HEK293T (cell line): ENCODE results near the gene ZNF710.
"Not testable (repeated sequence)": the region's sequence is repeated elsewhere in the genome, so short reads cannot be mapped to it uniquely, and the experiment has no call there.

Experiments used
- CTCF ChIA-PET: fragments of 350-600 bp; formaldehyde crosslinking; extraction: SDS; loops from one replicate; lab custom pipeline; 2021; ENCODE audit warnings: antibody characterized with exemption, inconsistent platforms; lab: Yijun Ruan, JAX
- POLR2A ChIA-PET: fragments of 350-600 bp; formaldehyde crosslinking; extraction: SDS; loops from one replicate; lab custom pipeline; 2020; ENCODE audit warnings: antibody characterized with exemption, inconsistent platforms; lab: Yijun Ruan, JAX
- DNase-seq: peaks from one replicate; pipeline ENCODE4 v3.0.0; 2012; ENCODE audit warnings: mixed read lengths; ENCODE audit errors: extremely low spot score
- ARNT ChIP-seq: fragments of 450-650 bp; IDR thresholded peaks from 2 replicates; pipeline ENCODE4 v1.6.1; 2017; ENCODE audit warnings: mild to moderate bottlenecking
- BHLHE40 ChIP-seq: fragments of 450-650 bp; IDR thresholded peaks from 2 replicates; pipeline ENCODE4 v1.6.1; 2016; ENCODE audit warnings: mild to moderate bottlenecking, moderate library complexity, borderline replicate concordance
- CTBP1 ChIP-seq: fragments of 450-650 bp; IDR thresholded peaks from 2 replicates; pipeline ENCODE4 v1.6.1; 2016; ENCODE audit warnings: borderline replicate concordance
- ELF4 ChIP-seq: fragments of 450-650 bp; IDR thresholded peaks from 2 replicates; pipeline ENCODE4 v1.6.1; 2017; ENCODE audit warnings: antibody characterized with exemption
- FOXA1 ChIP-seq: fragments of 450-650 bp; IDR thresholded peaks from 2 replicates; pipeline ENCODE4 v1.6.1; 2016; ENCODE audit warnings: mild to moderate bottlenecking
- FOXK2 ChIP-seq: fragments of 450-650 bp; IDR thresholded peaks from 2 replicates; pipeline ENCODE4 v1.6.1; 2016; ENCODE audit warnings: mild to moderate bottlenecking
- FOXM1 ChIP-seq: fragments of 450-650 bp; IDR thresholded peaks from 2 replicates; pipeline ENCODE4 v1.6.1; 2017; ENCODE audit warnings: mild to moderate bottlenecking, borderline replicate concordance
- HDGF ChIP-seq: fragments of 450-650 bp; IDR thresholded peaks from 2 replicates; pipeline ENCODE4 v1.6.1; 2017; ENCODE audit warnings: antibody characterized with exemption, borderline replicate concordance
- L3MBTL2 ChIP-seq: fragments of 450-650 bp; conservative IDR thresholded peaks from 2 replicates; pipeline ENCODE4 v1.6.1; 2016; ENCODE audit warnings: mild to moderate bottlenecking
- LEF1 ChIP-seq: fragments of 450-650 bp; IDR thresholded peaks from 2 replicates; pipeline ENCODE4 v1.6.1; 2017; ENCODE audit warnings: mild to moderate bottlenecking, borderline replicate concordance
- NFRKB ChIP-seq: fragments of 450-650 bp; IDR thresholded peaks from 2 replicates; pipeline ENCODE4 v1.6.1; 2016; ENCODE audit warnings: mild to moderate bottlenecking, moderate library complexity
- SP1 ChIP-seq: fragments of 450-650 bp; IDR thresholded peaks from 2 replicates; pipeline ENCODE4 v1.6.1; 2017
- SUZ12 ChIP-seq: fragments of 450-650 bp; IDR thresholded peaks from 2 replicates; pipeline ENCODE4 v1.6.1; 2016; ENCODE audit warnings: mild to moderate bottlenecking
- TARDBP ChIP-seq: fragments of 450-650 bp; IDR thresholded peaks from 2 replicates; pipeline ENCODE4 v1.6.1; 2016
- ZNF384 ChIP-seq: fragments of 450-650 bp; IDR thresholded peaks from 2 replicates; pipeline ENCODE4 v1.6.1; 2016
- TF ChIP-seq, protein P1 (sequence below): fragments of 450-650 bp; IDR thresholded peaks from 2 replicates; pipeline ENCODE4 v1.6.1; 2016

ZNF710 gene, protein sequence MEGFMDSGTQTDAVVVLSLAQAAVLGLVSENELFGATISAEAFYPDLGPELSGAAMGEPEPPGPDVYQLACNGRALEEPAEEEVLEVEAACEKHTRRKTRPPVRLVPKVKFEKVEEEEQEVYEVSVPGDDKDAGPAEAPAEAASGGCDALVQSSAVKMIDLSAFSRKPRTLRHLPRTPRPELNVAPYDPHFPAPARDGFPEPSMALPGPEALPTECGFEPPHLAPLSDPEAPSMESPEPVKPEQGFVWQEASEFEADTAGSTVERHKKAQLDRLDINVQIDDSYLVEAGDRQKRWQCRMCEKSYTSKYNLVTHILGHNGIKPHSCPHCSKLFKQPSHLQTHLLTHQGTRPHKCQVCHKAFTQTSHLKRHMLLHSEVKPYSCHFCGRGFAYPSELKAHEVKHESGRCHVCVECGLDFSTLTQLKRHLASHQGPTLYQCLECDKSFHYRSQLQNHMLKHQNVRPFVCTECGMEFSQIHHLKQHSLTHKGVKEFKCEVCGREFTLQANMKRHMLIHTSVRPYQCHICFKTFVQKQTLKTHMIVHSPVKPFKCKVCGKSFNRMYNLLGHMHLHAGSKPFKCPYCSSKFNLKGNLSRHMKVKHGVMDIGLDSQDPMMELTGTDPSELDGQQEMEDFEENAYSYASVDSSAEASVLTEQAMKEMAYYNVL

DNA sequence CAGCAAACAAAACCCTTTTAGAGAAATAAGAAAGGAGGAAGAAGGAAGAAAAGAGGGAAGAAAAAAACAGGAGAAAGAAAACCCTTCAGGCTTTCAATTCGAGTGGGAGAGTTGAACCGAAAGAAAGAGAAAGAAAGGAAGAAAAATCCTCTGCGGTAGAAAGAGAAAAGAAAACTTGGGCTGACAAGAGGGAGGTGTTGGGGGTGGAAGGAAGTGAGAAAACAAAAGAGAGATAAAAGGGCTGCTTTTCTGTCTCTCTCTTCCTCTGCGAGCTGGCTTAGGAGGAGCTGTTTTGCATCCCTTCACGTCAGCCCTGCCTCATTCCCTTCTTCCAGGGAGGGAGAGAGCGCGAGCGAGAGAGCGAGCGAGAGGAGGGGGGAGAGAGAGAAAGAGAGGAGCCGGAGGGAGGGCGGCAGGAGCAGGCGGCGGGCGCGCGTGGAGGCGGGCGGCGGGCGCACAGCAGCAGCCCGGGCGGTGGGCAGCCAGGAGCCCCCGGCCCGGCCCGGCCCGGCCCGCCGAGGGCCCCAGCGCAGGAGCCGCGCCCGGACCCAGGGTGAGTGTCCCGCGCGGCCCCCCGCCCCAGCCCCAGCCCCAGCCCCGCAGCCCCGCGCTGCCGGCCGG, at the start of gene ZNF710:
TSS of gene ZNF710 (plus strand) at position 263 of the 621 bp plus-strand sequence. CDS start 65,814 bp downstream, outside the sequence.
- CTCF ChIA-PET, result interaction anchor here (1.1 kb wide), 1 partner anchor 86 kb away, joined by 3 read pairs; no protein-coding TSS in a partner anchor
- DNase-seq, result peak; percentile 69
- POLR2A ChIA-PET, result interaction anchor here (0.7 to 1.7 kb wide), 2 partner anchors 22 to 81 kb away, joined by 3 to 4 read pairs; no protein-coding TSS in a partner anchor
- no peak for TF ChIP-seq ELF4
- TF ChIP-seq HDGF, result no peak
- no peak for TF ChIP-seq LEF1
- no peak for TF ChIP-seq TARDBP
- TF ChIP-seq, protein P1, sequence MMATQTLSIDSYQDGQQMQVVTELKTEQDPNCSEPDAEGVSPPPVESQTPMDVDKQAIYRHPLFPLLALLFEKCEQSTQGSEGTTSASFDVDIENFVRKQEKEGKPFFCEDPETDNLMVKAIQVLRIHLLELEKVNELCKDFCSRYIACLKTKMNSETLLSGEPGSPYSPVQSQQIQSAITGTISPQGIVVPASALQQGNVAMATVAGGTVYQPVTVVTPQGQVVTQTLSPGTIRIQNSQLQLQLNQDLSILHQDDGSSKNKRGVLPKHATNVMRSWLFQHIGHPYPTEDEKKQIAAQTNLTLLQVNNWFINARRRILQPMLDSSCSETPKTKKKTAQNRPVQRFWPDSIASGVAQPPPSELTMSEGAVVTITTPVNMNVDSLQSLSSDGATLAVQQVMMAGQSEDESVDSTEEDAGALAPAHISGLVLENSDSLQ, result no peak
- no peak for TF ChIP-seq BHLHE40
- TF ChIP-seq SP1, result no peak
- no peak for TF ChIP-seq L3MBTL2
- no peak for TF ChIP-seq FOXA1
- TF ChIP-seq CTBP1, result no peak
- TF ChIP-seq SUZ12, result no peak
- TF ChIP-seq FOXK2, result no peak
- TF ChIP-seq ZNF384, result no peak
- TF ChIP-seq ARNT, result no peak
- TF ChIP-seq NFRKB, result no peak
- no peak for TF ChIP-seq FOXM1

DNA sequence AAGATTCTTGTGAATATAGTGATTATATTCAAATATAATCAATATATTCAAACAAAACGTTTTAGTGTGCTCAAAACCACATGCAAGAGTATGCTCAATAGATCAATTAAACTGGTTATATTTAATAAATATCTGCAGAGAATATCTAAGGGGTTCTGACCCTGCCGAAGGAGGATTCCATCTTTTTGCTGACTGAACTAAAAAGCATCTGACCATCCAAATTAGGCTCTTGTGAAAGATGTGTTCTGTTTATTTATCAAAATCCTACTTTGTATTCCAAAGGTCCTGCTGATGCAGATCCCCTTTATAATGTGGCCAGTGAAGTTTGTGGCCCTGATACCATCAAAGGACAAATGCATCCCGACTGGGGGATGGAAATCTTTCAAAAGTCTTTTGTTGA, 46.6 kb upstream of the ZNF710 start:
- TF ChIP-seq SUZ12 (no peak), BHLHE40 (no peak), L3MBTL2 (no peak), SP1 (no peak), ARNT (no peak), NFRKB (no peak), ZNF384 (no peak), LEF1 (no peak), ELF4 (no peak), FOXK2 (no peak), TARDBP (no peak), CTBP1 (no peak), FOXA1 (no peak), FOXM1 (no peak), HDGF (no peak)
- TF ChIP-seq, protein P1, result no peak
- no peak for DNase-seq
- CTCF ChIA-PET, result interaction anchor here (0.7 kb wide), 1 partner anchor 267 kb away, joined by 3 read pairs; no protein-coding TSS in a partner anchor
- POLR2A ChIA-PET, result no interaction called here

DNA sequence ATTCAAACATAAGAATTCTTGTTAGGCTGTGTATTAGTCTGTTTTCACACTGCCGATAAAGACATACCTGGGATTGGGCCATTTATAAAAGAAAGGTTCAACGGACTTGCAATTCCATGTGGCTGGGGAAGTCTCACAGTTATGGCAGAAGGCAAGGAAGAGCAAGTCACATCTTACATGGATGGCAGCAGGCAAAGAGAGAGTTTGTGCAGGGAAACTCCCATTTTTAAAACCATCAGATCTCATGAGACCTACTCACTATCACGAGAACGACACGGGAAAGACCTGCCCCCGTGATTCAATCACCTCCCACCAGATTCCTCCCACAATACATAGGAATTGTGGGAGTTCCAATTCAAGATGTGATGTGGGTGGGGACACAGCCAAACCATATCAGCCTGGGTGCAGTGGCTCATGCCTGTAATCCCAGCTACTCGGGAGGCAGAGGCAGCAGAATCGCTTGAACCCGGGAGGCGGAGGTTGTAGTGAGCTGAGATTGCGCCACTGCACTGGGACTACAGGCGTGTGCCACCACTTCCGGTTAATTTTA, 45.6 kb upstream of the ZNF710 start:
- CTCF ChIA-PET, POLR2A ChIA-PET, DNase-seq: not testable (repeated sequence)

DNA sequence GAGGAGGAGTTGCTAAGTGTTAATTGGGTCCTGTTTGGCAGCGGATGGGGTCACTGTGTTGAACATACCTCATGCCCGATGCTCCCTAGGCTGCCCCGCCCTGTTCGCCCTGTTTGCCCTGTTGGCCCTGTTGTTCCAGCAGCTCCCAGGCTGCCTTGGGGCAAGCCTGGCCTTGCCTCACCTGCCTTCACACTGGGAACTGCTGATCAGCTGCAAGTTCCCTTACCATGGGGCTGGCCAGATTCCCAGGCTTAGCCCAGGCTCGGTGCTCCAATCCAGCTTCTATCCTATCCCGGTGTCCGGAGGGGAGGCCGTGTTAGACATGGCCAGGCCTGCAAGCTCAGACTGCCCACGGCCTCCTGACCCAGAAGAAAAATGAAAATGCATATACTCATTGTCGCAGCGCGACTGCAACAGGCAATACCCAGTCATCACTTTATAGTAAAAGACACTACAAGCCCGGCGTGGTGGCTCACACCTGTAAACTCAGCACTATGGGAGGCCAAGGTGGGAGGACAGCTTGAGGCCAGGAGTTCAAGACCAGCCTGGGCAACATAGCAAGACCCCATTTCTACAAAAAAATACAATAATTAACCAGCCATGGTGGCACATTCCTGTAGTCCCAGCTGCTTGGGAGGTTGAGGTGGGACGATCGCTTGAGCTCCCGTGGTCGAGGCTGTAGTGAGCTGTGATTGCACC, 42.9 kb upstream of the ZNF710 start:
- no peak for DNase-seq
- CTCF ChIA-PET, result interaction anchor here (0.5 to 1.4 kb wide), 4 partner anchors 9 to 94 kb away, joined by 4 to 6 read pairs (median 4); no protein-coding TSS in a partner anchor
- POLR2A ChIA-PET, result interaction anchor here (1.0 to 1.2 kb wide), 2 partner anchors 45 to 64 kb away, joined by 3 to 4 read pairs; partner anchors contain the start of genes AP3S2 and ARPIN
- TF ChIP-seq CTBP1, result no peak
- no peak for TF ChIP-seq FOXK2

DNA sequence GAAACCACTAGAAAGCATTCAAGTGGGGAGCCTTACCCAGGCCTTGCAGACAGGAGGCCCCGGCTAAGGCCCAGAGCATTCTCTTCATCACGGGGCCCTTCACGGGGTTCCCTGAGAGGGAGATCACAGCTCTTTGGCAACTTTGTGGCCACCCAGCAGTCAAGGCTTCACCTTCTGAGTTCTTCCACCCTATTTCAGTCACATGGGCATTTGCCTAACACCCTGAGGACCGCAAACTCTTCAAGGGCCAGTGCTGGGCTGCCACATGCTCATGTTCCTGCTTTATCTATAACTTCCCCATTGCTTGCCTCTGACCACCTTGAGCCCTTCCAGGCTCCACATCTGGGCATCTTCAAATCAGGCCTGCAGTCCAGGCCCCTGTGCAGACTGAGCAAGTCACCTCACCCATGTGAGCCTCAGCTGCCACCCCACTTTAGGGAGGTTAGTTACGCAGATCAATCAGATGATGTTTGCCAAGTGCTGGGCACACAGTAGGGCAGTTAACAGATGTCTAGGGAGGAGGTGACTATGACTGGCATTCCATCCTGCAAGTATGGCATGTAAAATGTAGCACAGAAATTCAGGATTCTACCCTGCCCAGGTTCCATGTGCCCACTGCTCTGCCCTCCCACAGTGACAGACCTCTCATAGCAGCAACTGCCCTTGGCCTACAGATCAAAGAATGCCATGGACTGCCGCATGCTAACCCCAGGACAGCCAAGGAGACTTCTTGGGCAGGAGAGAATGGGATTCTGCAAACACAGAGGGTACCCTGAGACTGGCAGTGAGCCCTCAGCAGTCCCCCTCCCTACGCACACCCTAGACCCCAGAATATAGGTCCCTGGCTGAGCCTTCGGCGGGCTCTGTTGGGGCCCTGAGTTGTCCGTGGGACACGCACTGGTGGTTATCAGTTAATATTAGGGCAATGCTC, 37.6 kb upstream of the ZNF710 start:
- POLR2A ChIA-PET, result interaction anchor here (1.0 kb wide), 1 partner anchor 51 kb away, joined by 4 read pairs; the partner anchor contains the start of gene ARPIN
- TF ChIP-seq FOXM1 (no peak), FOXK2 (no peak), LEF1 (no peak), NFRKB (no peak), HDGF (no peak), SP1 (no peak), SUZ12 (no peak), L3MBTL2 (no peak), ZNF384 (no peak), FOXA1 (no peak), TARDBP (no peak), ARNT (no peak), BHLHE40 (no peak), ELF4 (no peak), CTBP1 (no peak)
- TF ChIP-seq, protein P1, result no peak
- no peak for DNase-seq

More for the DNA sequence above, 37.6 kb upstream of the ZNF710 start:
- CTCF ChIA-PET, result interaction anchor here (0.6 kb wide), 1 partner anchor 965 kb away, joined by 12 read pairs; no protein-coding TSS in a partner anchor
